Stimulated activated CD4-positive, alpha-beta T cell treated with anti-CD3 and anti-CD28 coated beads, TNF-alpha, amount 100 ng/mL, for 4 hours (primary cell): Measurements from ENCODE around the gene VSIR.
A peak's percentile ranks its signal among the peaks of the same experiment; 100 is the strongest.

Source experiments
- DNase-seq, 3 experiments: peaks; one replicate each; pipeline ENCODE4 v3.0.0-alpha.2; 2020; ENCODE audit warnings: low read depth in 3 of 3

Gene VSIR

DNA sequence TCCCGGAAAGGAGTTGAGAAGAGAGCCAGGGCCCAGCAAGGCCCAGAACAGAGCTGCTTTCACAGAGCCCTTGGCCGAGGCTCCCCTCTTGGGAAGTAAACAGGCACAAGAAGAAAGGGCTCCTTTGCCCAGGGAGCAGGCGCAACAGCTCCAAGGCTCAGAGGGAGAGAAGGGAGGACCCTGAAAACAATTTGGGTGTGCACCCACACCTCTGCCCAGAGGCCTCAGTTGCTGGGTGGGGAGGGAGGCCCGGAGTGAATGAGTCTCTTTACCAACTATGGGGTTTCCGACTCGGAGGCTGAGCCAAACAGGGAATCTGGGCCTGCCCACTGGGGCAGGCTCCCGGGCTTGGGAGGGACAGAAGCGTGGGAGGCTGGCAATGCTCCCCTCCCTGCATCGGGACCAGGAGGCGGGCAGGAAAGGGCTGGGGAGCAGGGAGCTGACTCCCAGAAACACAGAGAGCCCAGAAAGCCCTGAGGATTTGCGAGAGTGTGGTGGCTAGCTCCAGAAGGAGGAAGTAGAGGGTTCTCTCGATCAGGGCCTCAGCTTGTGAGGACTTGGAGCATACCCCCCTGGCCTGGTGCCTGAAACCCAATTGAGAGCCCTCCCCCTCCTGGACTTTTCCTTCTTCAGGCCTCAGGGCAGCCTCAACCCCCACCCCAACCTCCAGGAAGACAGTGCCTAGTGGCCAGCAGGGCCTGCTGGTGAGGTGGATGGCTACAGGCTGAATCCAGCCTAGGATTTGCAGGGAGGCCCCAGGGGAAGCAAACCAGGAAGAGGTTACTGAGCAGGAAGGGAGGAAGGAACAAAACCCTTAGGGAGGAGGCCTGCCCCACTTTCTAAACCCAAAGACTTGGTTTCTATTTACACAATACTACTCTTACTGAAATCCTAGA, 59.9 kb downstream of the VSIR start:
- no peak for DNase-seq

DNA sequence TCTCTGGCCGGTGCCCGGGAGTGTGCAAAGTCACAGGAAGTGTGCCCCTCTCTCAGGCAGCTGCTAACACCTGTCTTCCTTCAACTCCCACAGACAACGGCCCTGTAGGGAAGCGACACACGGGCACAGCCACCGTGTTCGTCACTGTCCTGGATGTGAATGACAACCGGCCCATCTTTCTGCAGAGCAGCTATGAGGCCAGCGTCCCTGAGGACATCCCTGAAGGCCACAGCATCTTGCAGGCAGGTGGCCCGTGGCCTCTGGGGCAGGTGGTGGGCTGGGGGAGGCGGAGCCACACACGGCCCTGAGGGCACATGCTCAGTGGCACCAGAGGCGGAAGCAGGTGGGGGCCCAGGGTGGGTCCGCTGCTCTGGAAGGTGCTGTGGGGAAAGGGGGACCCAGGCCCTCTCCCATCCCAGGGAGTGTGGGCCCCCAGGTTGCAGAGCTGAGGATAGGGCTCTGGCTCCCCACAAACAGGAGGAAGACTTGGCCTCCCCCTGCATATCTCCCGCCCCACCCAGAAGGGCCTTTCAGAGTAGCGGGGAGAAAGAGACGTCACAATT, 60.7 kb downstream of the VSIR start:
- DNase-seq: peak in 1 of 3 experiments; percentile 24

DNA sequence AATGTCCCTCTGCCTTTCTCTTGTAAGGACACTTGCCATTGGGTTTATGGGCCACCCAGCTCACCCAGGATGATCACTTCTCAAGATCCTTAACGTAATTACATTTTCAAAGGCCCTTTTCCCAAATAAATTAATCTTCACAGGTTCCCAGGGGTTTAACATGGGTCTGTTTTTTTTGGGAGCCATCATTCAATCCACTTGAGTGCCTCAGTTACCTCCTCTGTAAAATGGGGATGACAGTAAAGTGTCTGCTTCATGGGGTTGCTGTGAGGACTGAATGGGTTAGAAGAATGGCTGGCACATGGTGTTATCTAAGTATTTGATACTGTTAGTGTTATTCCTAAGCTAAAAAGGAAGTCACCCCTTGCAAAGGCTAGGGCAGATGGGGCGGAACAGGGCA, 61.1 kb downstream of the VSIR start:
- DNase-seq: no peak

DNA sequence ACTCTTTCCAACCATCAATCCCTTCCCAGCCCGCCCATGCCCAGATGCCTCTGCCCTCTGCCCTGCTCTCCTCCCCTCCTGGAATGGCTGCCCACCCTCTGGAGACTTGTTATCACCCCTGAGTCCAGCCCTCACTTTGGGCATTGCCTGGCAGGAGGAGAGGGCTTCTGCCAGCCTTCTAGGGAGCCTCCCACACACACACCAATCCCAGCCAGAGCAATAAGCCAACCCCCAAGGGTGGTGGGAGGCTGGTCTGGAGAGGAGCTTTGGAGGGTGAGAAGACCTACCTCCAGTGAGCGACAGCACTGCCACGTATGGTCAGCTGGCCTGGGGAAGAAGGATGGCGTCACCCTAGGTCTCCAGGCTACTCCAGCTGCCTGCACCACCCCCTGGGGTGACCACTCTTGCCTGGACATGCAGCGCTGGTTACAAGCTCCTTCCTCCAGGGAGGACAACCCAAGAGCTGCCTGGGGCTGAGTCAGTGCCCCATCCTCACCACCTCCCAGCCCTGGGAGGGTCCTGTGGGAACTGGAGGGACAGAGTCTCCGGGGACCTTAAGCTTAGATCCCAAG, 62.2 kb downstream of the VSIR start:
- no peak for DNase-seq

DNA sequence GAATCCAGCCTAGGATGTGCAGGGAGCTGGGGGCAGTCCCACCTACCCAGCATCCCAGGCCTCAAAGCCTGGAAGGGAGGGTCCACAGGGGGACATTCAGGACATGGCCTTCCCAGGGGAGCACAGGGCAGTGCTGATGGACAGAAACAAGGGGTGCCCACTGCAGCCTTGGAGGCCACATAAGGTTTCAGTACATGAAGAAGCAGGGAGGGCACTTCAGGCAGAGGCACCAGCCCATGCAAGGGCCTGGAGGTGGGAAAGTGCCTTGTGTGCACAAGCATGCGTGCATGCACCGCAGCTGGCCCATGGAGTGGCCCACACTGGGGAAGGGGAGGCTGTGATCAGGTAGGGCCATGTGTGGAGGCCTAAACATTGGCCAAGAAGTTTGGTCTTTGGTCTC, 62.8 kb downstream of the VSIR start:
- DNase-seq: no peak

DNA sequence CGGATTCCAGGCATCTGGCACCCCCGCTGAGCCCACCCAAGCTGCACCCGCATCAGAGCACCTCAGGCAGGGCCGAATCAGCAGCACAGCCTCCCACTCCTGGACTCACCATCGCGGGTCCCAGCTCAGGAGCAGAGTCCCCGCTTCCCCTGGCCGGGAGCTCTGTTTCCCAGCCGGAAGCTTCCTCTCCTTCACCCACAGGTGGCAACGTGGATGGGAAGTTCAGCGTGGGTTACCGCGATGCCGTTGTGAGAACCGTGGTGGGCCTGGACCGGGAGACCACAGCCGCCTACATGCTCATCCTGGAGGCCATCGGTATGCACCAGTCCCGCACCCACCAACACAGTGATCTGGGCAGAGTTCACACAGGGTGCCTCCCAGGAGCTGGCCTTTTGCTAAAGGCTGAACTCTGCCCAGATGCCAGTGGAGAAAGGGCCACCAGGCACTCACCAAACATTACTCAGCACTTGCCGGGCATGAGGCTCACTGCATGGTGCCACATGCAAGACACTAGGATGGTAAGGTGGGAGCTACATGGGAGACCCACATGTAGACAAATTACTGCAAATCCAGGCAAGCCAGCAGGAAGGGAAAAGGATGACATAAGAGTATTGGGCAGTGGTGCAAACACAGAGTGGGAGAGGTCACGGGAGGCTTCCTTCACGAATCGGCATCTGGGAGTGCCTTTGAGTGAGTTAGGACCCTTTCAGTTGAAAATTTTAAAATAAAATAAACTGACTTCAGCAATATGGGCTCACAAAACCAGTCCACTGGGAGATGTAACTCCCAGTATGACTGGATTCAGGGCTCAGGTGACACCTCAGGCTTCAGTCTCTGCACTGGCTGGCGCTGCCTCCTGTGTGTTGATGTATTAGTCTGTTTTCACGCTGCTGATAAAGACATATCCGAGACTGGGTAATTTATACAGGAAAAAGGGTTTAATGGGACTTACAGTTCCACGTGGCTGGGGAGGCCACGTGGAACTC, 64.1 kb downstream of the VSIR start:
- no peak for DNase-seq

DNA sequence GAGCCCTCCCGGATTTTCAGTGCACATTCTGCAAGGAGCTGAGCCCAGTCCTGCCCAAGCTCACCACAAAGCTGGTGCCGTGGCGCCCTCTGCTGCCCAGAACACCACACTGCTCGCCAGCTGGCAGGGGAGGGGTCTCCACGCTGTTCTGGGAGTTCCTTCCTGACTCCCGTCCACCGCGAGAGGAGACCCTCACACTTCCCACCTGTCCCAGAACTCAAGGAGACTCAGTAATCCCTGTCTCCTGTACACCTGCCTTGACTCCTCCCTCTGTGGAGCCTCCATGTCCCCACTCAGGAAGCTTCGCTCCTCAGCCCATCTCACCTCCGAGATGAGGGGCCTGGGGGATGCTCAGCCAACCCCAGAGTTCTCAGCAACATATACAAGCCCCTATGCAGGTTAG, 65.0 kb downstream of the VSIR start:
- DNase-seq: peak in 2 of 3 experiments; percentile 39 to 51

DNA sequence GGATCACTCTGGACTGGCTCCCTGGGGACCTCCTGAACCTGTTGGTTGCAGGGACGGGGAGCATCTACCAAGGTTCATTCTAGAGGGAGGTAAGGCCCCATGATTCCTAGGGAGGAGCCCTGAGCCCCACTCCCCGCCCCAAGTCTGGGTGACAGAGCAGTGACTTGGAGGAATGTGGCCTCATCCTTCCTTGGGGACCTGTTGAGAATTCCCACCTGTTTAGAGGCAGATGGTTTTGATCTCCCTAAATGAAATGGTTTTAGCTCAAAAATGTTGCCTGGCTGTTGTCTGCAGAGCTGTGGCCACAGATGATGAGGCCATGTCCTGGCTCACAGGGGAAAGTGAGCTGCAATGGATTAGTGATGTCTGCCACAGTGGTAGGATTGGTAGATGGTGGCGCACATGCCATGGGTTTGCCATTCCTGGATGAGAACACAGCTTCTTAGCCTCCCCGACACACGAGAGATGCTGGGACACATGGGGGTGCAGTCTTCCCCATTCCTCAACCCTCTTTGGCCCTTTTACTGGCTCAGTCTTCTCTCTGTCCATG, 66.0 kb downstream of the VSIR start:
- DNase-seq: no peak

DNA sequence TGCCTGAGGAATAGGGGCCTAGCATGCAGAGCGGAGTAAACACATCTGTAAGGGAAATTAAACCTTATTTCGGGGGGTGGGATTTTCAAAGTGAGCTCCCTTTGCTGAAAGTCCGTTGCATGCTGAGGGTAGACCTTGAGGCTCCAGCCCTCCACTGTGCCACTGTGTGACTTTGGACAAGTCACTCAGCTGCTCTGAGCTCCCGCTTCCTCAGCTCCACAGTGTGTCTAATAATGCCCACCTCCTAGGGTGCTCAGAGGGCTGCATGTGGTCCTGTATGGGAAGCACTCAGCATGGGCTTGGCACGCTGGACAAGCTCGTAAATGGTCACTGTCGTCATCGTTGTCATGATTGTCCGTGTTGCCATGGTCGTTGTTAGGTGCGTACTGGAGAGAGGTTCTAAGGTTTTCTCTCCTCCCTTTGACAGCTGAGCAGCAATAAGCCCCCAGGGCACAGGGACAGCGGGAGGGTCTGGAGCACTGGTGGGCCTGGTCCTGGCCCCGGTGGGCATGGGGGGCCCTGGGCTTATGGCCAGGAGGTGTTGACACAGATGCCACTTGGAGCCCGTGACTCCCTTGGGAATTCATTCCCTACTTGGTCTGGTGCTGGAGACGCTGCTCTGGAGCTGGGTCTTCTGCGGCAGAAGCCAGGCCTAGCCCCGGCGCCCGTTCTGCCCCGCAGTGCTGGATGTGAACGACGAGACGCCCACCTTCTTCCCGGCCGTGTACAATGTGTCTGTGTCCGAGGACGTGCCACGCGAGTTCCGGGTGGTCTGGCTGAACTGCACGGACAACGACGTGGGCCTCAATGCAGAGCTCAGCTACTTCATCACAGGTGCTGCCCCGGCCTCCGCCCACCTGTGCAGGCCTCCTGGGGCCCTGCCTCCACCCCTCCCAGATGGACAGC, 66.9 kb downstream of the VSIR start:
- DNase-seq: no peak

DNA sequence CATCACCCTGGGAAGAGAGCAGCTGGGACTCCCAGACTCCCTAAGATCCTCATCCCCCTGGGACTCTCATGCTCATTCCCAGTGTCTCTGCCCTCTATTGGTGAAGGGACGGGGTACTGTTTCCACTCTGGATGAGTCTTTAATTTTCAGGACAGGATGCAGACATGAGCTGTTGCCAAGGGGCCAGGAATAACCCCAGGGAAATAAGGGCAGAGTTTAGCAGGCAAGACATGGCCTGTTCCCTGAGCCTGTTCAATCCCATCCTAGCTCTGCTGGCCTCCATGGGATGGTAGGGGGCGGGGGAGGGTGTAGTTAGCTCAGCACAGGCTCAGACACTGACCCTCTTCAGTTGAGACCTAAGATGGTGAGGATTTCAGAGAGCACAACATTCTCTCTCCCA, 67.7 kb downstream of the VSIR start:
- no peak for DNase-seq

DNA sequence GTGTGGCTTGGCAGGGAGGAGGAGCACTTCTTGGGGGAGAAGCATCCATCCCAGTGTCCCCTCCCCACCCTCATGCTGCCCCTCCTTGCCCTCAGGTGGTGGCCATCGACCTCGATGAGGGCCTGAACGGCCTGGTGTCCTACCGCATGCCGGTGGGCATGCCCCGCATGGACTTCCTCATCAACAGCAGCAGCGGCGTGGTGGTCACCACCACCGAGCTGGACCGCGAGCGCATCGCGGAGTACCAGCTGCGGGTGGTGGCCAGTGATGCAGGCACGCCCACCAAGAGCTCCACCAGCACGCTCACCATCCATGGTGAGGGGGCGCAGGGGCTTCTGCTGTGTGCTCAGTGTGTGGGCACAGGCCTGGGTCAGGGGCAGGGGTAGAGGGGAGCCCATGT, 68.5 kb downstream of the VSIR start:
- DNase-seq: no peak

DNA sequence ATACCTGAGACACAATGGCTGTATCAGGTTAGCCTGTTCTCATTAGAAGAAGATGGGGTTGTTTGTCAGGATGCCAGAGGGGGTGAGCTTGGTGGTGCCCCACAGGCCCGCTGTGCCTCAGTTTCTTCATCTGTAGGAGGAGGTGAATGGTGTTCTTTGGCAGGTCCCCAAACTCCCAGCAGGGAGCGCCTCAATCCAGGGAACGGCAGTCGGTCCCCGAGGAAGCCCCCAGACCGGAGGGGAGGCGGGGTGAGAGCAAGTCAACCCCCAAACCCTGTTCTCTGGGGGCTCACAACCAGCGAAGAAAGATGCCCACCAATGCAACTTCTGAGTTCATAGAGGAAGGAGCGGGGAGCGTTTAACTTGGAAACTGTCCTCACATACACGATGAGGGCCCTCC, 69.7 kb downstream of the VSIR start:
- DNase-seq: no peak

DNA sequence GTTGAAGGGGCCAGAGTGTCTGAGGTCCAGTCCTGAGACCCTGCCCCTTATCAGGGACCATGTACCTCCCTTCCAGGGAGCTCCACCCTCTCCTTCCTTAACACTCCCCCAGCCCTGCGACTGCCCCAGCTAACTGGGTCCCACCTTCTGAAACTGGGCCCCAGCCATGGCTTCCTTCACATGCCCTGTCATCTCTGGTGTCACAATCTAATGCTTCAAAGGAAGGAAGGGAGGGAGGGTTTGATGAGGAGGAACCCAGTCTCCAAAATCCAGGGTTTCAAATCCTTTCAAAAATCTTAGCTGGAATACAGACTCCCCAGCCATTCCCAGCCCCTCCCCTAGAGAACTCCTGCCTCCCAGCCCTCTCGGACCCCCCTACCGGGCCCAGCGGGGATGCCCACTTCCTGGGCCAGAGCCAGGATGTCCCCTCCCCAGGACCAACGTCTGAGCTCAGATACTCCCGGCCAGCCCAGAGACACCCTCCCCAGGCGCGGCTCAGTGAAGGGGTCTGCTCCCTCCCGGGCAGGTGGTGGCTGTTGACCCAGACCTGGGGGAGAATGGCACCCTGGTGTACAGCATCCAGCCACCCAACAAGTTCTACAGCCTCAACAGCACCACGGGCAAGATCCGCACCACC, 71.7 kb downstream of the VSIR start:
- no peak for DNase-seq

DNA sequence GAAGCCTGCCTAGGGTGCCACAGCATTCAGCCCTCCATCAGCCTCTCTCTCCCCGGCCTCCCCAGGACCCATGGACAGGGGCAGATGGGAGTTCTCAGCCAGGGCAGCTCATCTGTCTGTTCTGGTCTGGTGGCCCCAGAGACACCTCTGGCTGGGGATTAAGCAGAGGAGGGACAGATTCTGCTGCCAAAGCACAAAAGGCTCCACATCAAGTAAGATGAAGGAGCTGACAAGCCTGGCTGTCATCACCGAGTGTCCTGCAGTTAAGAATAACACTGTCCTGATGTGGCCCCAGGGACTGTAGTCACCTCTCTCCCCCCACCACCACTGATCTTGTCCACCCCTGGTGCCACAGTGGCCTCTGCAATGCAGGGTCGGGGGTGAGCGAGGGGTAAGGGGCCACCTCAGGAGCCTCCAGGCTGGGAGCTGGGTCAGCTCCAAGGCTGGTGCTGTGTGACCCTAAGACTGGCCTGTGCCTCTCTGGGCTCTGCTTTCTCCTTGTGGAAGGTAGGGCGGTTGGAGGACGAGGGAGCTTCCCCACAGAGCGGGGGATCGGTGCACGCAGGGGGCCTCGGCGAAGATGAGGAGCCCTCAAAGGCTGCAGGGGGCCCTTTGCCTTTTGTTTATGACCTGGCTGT, 72.5 kb downstream of the VSIR start:
- no peak for DNase-seq

DNA sequence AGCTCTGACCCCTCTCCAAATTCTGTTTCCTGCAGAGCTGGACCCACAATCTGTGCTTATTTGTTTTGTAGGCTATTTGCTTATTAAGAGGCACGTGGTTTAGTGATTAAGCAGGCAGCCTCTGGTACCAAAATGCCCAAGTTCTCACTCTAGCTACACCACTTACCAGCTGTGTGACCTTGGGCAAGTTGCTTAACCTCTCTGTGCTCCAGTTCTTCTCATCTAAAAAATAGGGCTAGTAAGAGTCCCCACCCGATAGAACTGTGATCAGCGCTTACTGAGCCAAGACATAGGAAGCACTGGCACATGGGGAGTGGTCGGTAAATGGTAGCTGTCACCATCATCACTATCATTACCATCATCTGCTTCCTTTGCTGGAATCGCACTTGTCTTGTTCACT, 74.6 kb downstream of the VSIR start:
- DNase-seq: no peak

DNA sequence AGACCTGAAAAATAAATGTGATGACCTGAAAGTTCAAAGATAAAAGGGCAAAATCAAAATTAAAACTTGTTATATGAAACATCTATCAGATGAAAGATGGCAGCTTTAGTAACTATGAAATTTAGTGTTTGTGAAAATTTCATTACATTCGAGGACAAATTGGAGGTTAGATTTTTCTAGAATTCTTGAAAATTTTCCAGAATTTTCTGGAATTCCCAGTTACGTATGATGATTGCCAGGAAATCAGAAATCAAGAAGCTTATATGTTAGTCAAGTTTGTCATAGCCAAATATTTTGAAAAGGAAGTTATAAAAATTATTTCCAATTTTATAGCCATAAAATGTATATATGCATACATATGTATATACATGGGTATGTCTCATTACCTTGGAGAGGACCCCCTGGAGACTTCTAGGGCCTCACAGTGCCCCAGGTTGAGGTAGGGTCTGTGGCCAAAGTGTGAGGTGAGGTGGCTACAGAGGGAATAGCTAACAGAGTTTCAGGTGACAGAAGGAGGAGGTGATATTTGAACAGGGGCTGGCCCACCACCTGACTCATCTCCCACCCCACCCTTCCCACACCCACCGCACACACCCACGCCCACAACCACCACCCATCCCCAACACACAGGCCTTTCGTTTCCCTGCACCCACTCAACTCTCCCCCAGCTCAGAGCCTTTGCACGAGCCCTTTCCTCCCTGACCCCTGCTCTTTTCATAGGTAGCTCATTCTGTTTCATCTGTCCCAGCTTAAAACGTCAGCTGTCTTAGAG, 75.2 kb downstream of the VSIR start:
- DNase-seq: peak in 2 of 3 experiments; percentile 35 to 53
